Activated T-helper 2 cell treated with anti-CD3 and anti-CD28 coated beads, Interferon-gamma antibody, Interleukin-2, Interleukin-4, amounts not matched to agents 10 μg/mL and 5 μg/mL and 100 μg/mL, durations not matched to agents 14 hours and 24 hours and 36 hours (primary cell): Measurements from ENCODE around the gene CACNG3. TPM values are rescaled to one million over a fixed set of nuclear protein-coding genes. Genes with fewer than 3 reads are reported as not detected.
"Not testable (repeated sequence)": the region's sequence is repeated elsewhere in the genome, so short reads cannot be mapped to it uniquely, and the experiment has no call there.

ENCODE experiments used
- DNase-seq: peaks from one replicate; pipeline ENCODE4 v3.0.0; 2021; ENCODE audit warnings: low spot score
- H3K27ac Mint-ChIP-seq: one replicate; pipeline ENCODE4 v1.8.0; 2021; ENCODE audit warnings: mixed read lengths
- H3K27me3 Mint-ChIP-seq: one replicate; pipeline ENCODE4 v1.8.0; 2021; ENCODE audit warnings: low read depth, mixed read lengths
- H3K36me3 Mint-ChIP-seq: one replicate; pipeline ENCODE4 v1.8.0; 2021; ENCODE audit warnings: low read depth, mixed read lengths
- H3K4me1 Mint-ChIP-seq: one replicate; pipeline ENCODE4 v1.8.0; 2021; ENCODE audit warnings: low read depth, mixed read lengths
- H3K4me3 Mint-ChIP-seq: one replicate; pipeline ENCODE4 v1.8.0; 2021; ENCODE audit warnings: low read depth, mild to moderate bottlenecking, moderate library complexity, mixed read lengths
- H3K9me3 Mint-ChIP-seq: one replicate; pipeline ENCODE4 v1.8.0; 2021; ENCODE audit warnings: mixed read lengths
- intact Hi-C: fragments of 100-400 bp; cut with micrococcal nuclease; formaldehyde crosslinking; loops from one replicate; pipeline ENCODE4 v1.15.1; 2023
- total RNA-seq: library from RNA; stranded (reverse); gene quantifications from 2 replicates; pipeline ENCODE4 v1.2.3, GENCODE V29; 2022

CACNG3 gene
- total RNA-seq, 1 donor from 2014 or later = not detected

DNA sequence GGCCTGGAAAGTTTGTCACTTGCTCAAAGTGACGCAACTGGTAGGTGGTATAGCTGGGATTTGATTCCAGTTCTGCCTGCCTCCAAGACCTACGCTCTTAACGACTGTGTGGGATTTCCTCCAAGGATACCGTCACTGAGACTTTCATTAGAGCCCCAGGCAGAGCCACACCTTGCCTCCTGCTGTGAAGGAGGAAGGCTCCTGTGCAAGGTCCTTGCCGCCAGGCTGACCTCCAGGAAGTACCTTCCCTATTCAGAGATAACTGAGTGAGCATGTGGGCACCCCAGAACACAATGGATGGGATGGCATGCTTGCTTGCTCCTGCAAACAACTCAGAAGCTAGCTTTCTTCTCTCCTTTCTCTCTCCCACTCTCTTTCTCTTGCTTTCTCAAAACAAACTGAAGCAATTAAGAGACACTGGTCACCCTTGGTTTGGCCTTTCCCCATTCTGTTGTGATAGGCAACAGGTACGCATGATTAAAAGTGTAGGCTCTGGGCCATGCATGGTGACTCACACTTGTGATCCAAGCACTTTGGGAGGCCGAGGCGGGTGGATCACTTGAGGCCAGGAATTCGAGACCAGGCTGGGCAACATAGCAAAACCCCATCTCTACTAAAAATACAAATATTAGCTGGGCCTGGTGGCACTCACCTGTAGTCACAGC is 30.7 kb downstream of the CACNG3 start:
- Mint-ChIP-seq H3K27ac (no peak overlapping the region), H3K9me3 (no peaks in the 10 kb centered on the region), H3K36me3 (no peaks in the 10 kb centered on the region), H3K4me1 (no peaks in the 10 kb centered on the region), H3K27me3 (peaks cover 8% of the 10 kb centered on the region), H3K4me3 (no peak overlapping the region)
- intact Hi-C loops = no loop called here
- no peak for DNase-seq

DNA sequence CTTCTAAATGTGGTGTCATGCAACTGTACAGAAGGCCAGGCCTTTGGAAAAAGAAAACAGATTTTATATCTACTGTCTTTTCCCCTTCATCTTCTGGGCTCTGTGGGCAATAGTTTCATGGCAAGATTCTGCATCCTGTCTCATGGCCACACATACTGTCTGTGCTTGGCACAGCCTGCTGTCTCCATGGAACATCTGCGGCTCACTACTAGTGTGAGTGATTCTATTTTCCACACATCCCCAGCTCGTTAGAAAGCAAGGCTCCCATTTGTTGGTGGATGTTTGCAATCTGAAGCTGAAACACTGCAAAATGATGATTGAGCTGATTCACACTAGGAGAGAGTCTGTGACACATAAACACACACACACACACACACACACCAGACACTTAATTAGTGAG is 32.4 kb downstream of the CACNG3 start:
- peaks cover 14% of the 10 kb centered on the region for H3K27me3 Mint-ChIP-seq

DNA sequence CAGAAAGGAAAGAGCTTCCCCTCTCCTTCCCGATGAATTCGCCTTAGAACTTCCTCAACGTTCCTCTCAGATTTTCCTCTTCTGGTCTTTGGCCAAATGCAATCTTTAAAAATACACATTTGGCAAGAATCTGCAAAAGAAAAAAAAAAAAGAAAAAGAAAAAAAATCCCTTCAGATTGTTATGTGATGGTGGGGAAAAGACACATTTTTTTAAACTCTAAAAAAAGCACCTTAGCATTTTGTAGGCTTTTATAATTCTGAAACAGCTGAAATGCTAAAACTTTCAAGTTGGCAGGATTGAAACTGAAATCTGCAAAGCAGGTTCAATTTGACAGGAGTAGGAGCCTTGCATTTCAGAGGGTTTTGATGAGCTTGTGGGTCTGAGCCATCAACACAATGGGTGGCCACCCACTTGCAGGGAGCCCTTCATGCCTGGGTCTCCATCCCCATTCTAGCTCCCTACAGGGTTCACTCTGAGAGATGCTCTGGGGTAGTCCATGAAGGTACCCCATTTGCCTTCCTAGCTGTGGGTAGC is 33.1 kb downstream of the CACNG3 start:
- no peak for DNase-seq
- no peaks in the 10 kb centered on the region for H3K4me1 Mint-ChIP-seq
- H3K4me3 Mint-ChIP-seq = no peak overlapping the region
- H3K36me3 Mint-ChIP-seq = no peaks in the 10 kb centered on the region
- peaks cover 15% of the 10 kb centered on the region for H3K27me3 Mint-ChIP-seq
- no peaks in the 10 kb centered on the region for H3K9me3 Mint-ChIP-seq
- H3K27ac Mint-ChIP-seq = no peak overlapping the region
- intact Hi-C loops = no loop called here

More for the DNA sequence above, 32.4 kb downstream of the CACNG3 start:
- DNase-seq = no peak
- no peak overlapping the region for H3K4me3 Mint-ChIP-seq
- no peaks in the 10 kb centered on the region for H3K9me3 Mint-ChIP-seq
- no peaks in the 10 kb centered on the region for H3K4me1 Mint-ChIP-seq
- H3K36me3 Mint-ChIP-seq = no peaks in the 10 kb centered on the region
- intact Hi-C loops = no loop called here
- no peak overlapping the region for H3K27ac Mint-ChIP-seq

DNA sequence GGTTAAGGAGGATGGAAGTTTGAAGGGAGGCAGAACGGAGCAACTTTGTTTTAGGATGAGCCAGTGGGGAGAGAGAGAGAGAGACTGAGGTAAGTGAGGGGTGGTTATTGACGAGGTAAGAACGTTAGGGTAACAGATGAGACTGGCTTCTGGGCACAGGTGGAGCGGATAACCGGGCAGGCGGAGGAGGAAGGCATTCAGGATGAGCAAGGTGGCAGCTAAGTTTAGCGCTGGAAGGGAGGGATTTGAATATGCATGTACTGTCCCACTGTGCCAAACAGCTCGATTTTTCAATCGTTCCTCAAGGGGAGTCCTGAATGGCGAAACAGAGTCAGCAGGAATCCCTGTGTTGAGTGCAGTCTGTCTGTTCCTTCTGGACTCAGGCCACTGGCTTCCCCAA is 35.8 kb downstream of the CACNG3 start:
- no peak for DNase-seq
- Mint-ChIP-seq H3K4me3 (no peak overlapping the region), H3K9me3 (no peaks in the 10 kb centered on the region), H3K4me1 (no peaks in the 10 kb centered on the region), H3K27me3 (peaks cover 11% of the 10 kb centered on the region), H3K36me3 (no peaks in the 10 kb centered on the region), H3K27ac (no peak overlapping the region)
- intact Hi-C loops = no loop called here

- Mint-ChIP-seq H3K27ac (no peak overlapping the region), H3K4me3 (no peak overlapping the region), H3K4me1 (no peaks in the 10 kb centered on the region), H3K9me3 (no peaks in the 10 kb centered on the region), H3K27me3 (peaks cover 11% of the 10 kb centered on the region), H3K36me3 (no peaks in the 10 kb centered on the region)
- no peak for DNase-seq
- intact Hi-C loops = no loop called here
Measured at GRCh38 chr16:24294131-24294530, 38.0 kb downstream of the CACNG3 start.

DNA sequence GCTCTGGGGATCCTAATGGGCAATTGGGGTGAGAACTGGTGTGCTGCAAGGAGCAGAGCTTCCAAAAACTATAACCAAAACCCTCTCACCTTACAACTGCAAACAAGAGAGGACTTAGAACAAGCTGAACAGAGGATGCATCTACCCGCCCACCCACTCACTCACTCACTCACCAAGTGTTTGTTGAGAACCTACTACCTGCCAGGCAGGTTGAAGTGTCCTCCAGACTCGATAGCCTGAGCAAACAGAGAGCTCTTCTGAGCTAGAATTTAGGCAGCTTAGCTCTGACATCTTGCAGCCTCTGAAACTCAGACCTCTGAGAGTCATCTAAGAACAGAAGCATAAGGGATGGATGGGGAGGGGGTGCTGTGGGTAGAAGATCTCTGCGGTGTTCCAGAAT is 41.2 kb downstream of the CACNG3 start:
- Mint-ChIP-seq H3K4me1 (no peaks in the 10 kb centered on the region), H3K27me3 (peaks cover 9% of the 10 kb centered on the region), H3K27ac (no peak overlapping the region), H3K4me3 (no peak overlapping the region), H3K9me3 (no peaks in the 10 kb centered on the region), H3K36me3 (no peaks in the 10 kb centered on the region)
- intact Hi-C loops = no loop called here
- no peak for DNase-seq

DNA sequence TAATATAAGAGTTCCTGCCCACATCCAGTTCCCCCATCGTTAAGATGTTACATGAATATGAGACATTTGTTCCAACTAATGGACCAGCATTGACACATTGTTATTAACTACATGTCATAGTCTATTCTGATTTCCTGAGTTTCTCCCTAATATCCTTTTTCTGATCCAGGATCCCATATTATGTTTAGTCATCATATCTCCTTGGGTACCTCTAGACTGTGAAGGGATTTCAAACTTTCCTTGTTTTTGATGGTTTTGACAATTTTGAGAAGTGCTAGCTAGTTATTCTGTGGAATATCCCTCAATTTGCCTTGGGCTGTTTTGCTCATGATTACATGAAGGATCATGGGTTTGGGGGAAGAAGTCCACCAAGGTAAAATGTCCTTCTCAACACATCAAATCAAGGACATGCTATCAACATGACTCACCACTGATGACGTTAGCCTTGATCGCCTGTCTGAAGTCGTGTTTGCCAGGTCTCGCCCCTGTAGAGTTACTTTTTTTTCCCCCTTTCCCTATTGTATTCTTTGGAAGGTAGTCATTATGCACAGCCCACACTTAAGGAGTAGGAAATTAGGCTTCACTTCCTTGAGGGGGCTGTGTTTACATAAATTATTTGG is 42.5 kb downstream of the CACNG3 start:
- intact Hi-C loops = no loop called here
- no peaks in the 10 kb centered on the region for H3K9me3 Mint-ChIP-seq
- H3K4me3 Mint-ChIP-seq = no peak overlapping the region
- H3K36me3 Mint-ChIP-seq = no peaks in the 10 kb centered on the region
- H3K4me1 Mint-ChIP-seq = no peaks in the 10 kb centered on the region
- H3K27ac Mint-ChIP-seq = no peak overlapping the region
- peaks cover 1% of the 10 kb centered on the region for H3K27me3 Mint-ChIP-seq
- no peak for DNase-seq

GRCh38 chr16:24300750-24301149 is 44.6 kb downstream of the CACNG3 start:
- intact Hi-C loops, H3K27ac Mint-ChIP-seq, DNase-seq, H3K9me3 Mint-ChIP-seq, H3K36me3 Mint-ChIP-seq, H3K4me1 Mint-ChIP-seq, H3K27me3 Mint-ChIP-seq, H3K4me3 Mint-ChIP-seq: not testable (repeated sequence)

GRCh38 chr16:24302636-24303035 is 46.5 kb downstream of the CACNG3 start:
- DNase-seq = no peak
- H3K27me3 Mint-ChIP-seq = peaks cover 1% of the 10 kb centered on the region
- H3K27ac Mint-ChIP-seq = no peak overlapping the region
- no peaks in the 10 kb centered on the region for H3K9me3 Mint-ChIP-seq
- H3K4me1 Mint-ChIP-seq = no peaks in the 10 kb centered on the region
- no peaks in the 10 kb centered on the region for H3K36me3 Mint-ChIP-seq
- intact Hi-C loops = no loop called here
- H3K4me3 Mint-ChIP-seq = no peak overlapping the region

- no peak for DNase-seq
- H3K4me3 Mint-ChIP-seq = no peak overlapping the region
- no peaks in the 10 kb centered on the region for H3K9me3 Mint-ChIP-seq
- H3K27ac Mint-ChIP-seq = no peak overlapping the region
- intact Hi-C loops = no loop called here
- no peaks in the 10 kb centered on the region for H3K4me1 Mint-ChIP-seq
- H3K27me3 Mint-ChIP-seq = no peaks in the 10 kb centered on the region
- no peaks in the 10 kb centered on the region for H3K36me3 Mint-ChIP-seq
Measured at GRCh38 chr16:24308200-24308599, 52.1 kb downstream of the CACNG3 start.

GRCh38 chr16:24309258-24310142 is 53.4 kb downstream of the CACNG3 start:
- Mint-ChIP-seq H3K4me3 (no peak overlapping the region), H3K27me3 (no peaks in the 10 kb centered on the region), H3K27ac (no peak overlapping the region), H3K4me1 (no peaks in the 10 kb centered on the region), H3K9me3 (no peaks in the 10 kb centered on the region), H3K36me3 (no peaks in the 10 kb centered on the region)
- DNase-seq = no peak
- intact Hi-C loops = no loop called here

DNA sequence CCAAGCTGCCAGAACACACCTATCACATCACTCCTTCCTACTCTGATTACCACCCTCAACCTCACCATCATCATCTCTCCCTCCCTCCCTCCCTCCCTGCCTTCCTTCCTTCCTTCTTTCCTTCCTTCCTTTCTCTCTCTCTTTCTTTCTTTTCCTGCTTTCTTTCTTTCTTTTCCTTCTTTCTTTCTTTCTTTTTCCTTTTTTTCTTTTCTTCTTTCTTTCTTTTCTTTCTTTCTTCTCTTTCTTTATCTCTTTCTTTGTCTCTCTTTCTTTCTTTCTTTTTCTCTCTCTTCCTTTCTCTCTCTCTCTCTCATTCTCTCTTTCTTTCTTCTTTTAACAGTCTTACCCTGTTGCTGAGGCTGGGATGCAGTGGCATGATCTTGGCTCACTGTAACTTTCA is 59.2 kb downstream of the CACNG3 start:
- no peaks in the 10 kb centered on the region for H3K9me3 Mint-ChIP-seq
- DNase-seq = no peak
- intact Hi-C loops = no loop called here

GRCh38 chr16:24318680-24319079 is 62.5 kb downstream of the CACNG3 start:
- Mint-ChIP-seq H3K9me3 (no peaks in the 10 kb centered on the region), H3K27ac (no peak overlapping the region), H3K4me3 (no peak overlapping the region), H3K36me3 (no peaks in the 10 kb centered on the region), H3K27me3 (peaks cover 5% of the 10 kb centered on the region), H3K4me1 (no peaks in the 10 kb centered on the region)
- intact Hi-C loops = no loop called here
- DNase-seq = no peak

More for the DNA sequence above, 59.2 kb downstream of the CACNG3 start:
- Mint-ChIP-seq H3K36me3 (no peaks in the 10 kb centered on the region), H3K4me3 (no peak overlapping the region), H3K27me3 (no peaks in the 10 kb centered on the region), H3K4me1 (no peaks in the 10 kb centered on the region), H3K27ac (no peak overlapping the region)
